NCI-H446 treated with DMSO at 0.1 percent for 48 hours (cell line): Measurements from ENCODE around the gene EBF3.
A peak's percentile ranks its signal among the peaks of the same experiment; 100 is the strongest.

Experiments used
- DNase-seq: peaks from one replicate; lab custom pipeline; 2025; lab: John Stamatoyannopoulos, UW

EBF3 gene

GRCh38 chr10:129963641-129964501, at the start of gene EBF3:
Gene EBF3 (minus strand): TSS chr10:129964274. CDS start chr10:129963768, 506 bp downstream.
- DNase-seq = peak; percentile 60

GRCh38 chr10:130013335-130014262, 49.5 kb upstream of the EBF3 start:
- no peak for DNase-seq

GRCh38 chr10:130012129-130012528, 48.1 kb upstream of the EBF3 start:
- no peak for DNase-seq

- no peak for DNase-seq
These were observed 46.6 kb upstream of the EBF3 start for GRCh38 chr10:130010653-130011052.

- no peak for DNase-seq
These were observed 45.2 kb upstream of the EBF3 start for GRCh38 chr10:130009228-130009627.

- no peak for DNase-seq
These were observed 39.9 kb upstream of the EBF3 start for GRCh38 chr10:130003787-130004613.

GRCh38 chr10:130003166-130003565, 39.1 kb upstream of the EBF3 start:
- DNase-seq = no peak

- DNase-seq = no peak
These were observed 38.5 kb upstream of the EBF3 start for GRCh38 chr10:130002606-130003005.

GRCh38 chr10:130000918-130001317, 36.8 kb upstream of the EBF3 start:
- no peak for DNase-seq

- DNase-seq = no peak
These were observed 35.1 kb upstream of the EBF3 start for GRCh38 chr10:129999140-129999539.

GRCh38 chr10:129993621-129994020, 29.5 kb upstream of the EBF3 start:
- no peak for DNase-seq

- no peak for DNase-seq
These were observed 28.3 kb upstream of the EBF3 start for GRCh38 chr10:129992356-129992755.

- DNase-seq = no peak
These were observed 18.8 kb upstream of the EBF3 start for GRCh38 chr10:129982825-129983224.

GRCh38 chr10:129978980-129979379, 14.9 kb upstream of the EBF3 start:
- no peak for DNase-seq

GRCh38 chr10:129978322-129978721, 14.2 kb upstream of the EBF3 start:
- DNase-seq = no peak

GRCh38 chr10:129977794-129978193, 13.7 kb upstream of the EBF3 start:
- DNase-seq = no peak

GRCh38 chr10:129973674-129974059, 9.6 kb upstream of the EBF3 start:
- DNase-seq = no peak

GRCh38 chr10:129972966-129973673, 9.0 kb upstream of the EBF3 start:
- no peak for DNase-seq

- DNase-seq = no peak
These were observed 8.3 kb upstream of the EBF3 start for GRCh38 chr10:129972145-129972965.

GRCh38 chr10:129971381-129972144, 7.5 kb upstream of the EBF3 start:
- no peak for DNase-seq
